SK-N-SH treated with all-trans-retinoic acid at 6 μM for 48 hours (cell line): ENCODE data around the gene ITPR2.

ENCODE experiments used
- ATAC-seq: fragments of 200-7000 bp; cut with Tn5 transposase; 3 replicates; pipeline ENCODE4 v1.9.1; 2020; ENCODE audit warnings: mild to moderate bottlenecking, moderate library complexity
- ARNTL ChIP-seq: fragments of 450-650 bp; formaldehyde crosslinking; IDR thresholded peaks from 2 replicates; pipeline ENCODE4 v1.5.0; 2020; ENCODE audit warnings: low read depth, mild to moderate bottlenecking, moderate library complexity, borderline replicate concordance
- BACH2 ChIP-seq: fragments of 250-450 bp; sonication (Bioruptor Pico); IDR thresholded peaks from 2 replicates; pipeline ENCODE4 v1.9.0; 2021; ENCODE audit warnings: mild to moderate bottlenecking, borderline replicate concordance
- CSDC2 ChIP-seq: fragments of 250-450 bp; sonication (Bioruptor Pico); IDR thresholded peaks from 2 replicates; pipeline ENCODE4 v1.5.0; 2020; ENCODE audit warnings: mild to moderate bottlenecking, moderate library complexity
- GLIS3 ChIP-seq: fragments of 250-450 bp; sonication (Bioruptor Pico); IDR thresholded peaks from 2 replicates; pipeline ENCODE4 v1.5.0; 2020; ENCODE audit warnings: mild to moderate bottlenecking, moderate library complexity
- ISL1 ChIP-seq: fragments of 250-450 bp; sonication (Bioruptor Pico); IDR thresholded peaks from 2 replicates; pipeline ENCODE4 v2.1.2; 2022; ENCODE audit warnings: mild to moderate bottlenecking, moderate library complexity
- OSR1 ChIP-seq: fragments of 250-450 bp; sonication (Bioruptor Pico); IDR thresholded peaks from 2 replicates; pipeline ENCODE4 v1.8.0; 2022; ENCODE audit warnings: moderate library complexity, mild to moderate bottlenecking, inconsistent platforms
- PPARA ChIP-seq: fragments of 250-450 bp; sonication (Bioruptor Pico); IDR thresholded peaks from 2 replicates; pipeline ENCODE4 v1.5.0; 2020; ENCODE audit warnings: mild to moderate bottlenecking, borderline replicate concordance
- RARB ChIP-seq: fragments of 250-450 bp; sonication (Bioruptor Pico); IDR thresholded peaks from 2 replicates; pipeline ENCODE4 v1.8.0; 2021; ENCODE audit warnings: mild to moderate bottlenecking, moderate library complexity
- SNAI2 ChIP-seq: fragments of 250-450 bp; sonication (Bioruptor Pico); IDR thresholded peaks from 2 replicates; pipeline ENCODE4 v1.5.0; 2020; ENCODE audit warnings: mild to moderate bottlenecking, moderate library complexity
- TCF4 ChIP-seq: fragments of 250-450 bp; sonication (Bioruptor Pico); IDR thresholded peaks from 2 replicates; pipeline ENCODE4 v1.8.0; 2021; ENCODE audit warnings: mild to moderate bottlenecking, moderate library complexity, borderline replicate concordance
- TOX ChIP-seq: fragments of 250-450 bp; sonication (Bioruptor Pico); IDR thresholded peaks from 2 replicates; pipeline ENCODE4 v1.8.0; 2021; ENCODE audit warnings: mild to moderate bottlenecking, moderate library complexity, borderline replicate concordance
- ZC3H10 ChIP-seq: fragments of 250-450 bp; sonication (Bioruptor Pico); IDR thresholded peaks from 2 replicates; pipeline ENCODE4 v1.5.1; 2021; ENCODE audit warnings: mild to moderate bottlenecking, moderate library complexity
- ZFP3 ChIP-seq: fragments of 250-450 bp; sonication (Bioruptor Pico); IDR thresholded peaks from 2 replicates; pipeline ENCODE4 v1.5.0; 2020; ENCODE audit warnings: mild to moderate bottlenecking, moderate library complexity
- ZNF565 ChIP-seq: fragments of 450-650 bp; formaldehyde crosslinking; conservative IDR thresholded peaks from 2 replicates; pipeline ENCODE4 v1.5.0; 2020; ENCODE audit warnings: low read depth, mild to moderate bottlenecking, moderate library complexity
- ZNF70 ChIP-seq: fragments of 450-650 bp; formaldehyde crosslinking; IDR thresholded peaks from 2 replicates; pipeline ENCODE4 v1.5.0; 2020; ENCODE audit warnings: mild to moderate bottlenecking, moderate library complexity
- ZNF8 ChIP-seq: fragments of 450-650 bp; formaldehyde crosslinking; IDR thresholded peaks from 2 replicates; pipeline ENCODE4 v1.5.0; 2020; ENCODE audit warnings: mild to moderate bottlenecking, moderate library complexity
- TF ChIP-seq, protein P1 (sequence below): fragments of 250-450 bp; sonication (Bioruptor Pico); IDR thresholded peaks from 2 replicates; pipeline ENCODE4 v1.5.1; 2020; ENCODE audit warnings: low read depth, mild to moderate bottlenecking, moderate library complexity
- TF ChIP-seq, protein P2 (sequence below): fragments of 250-450 bp; sonication (Bioruptor Pico); IDR thresholded peaks from 2 replicates; pipeline ENCODE4 v1.8.0; 2021; ENCODE audit warnings: low read depth, mild to moderate bottlenecking, moderate library complexity, borderline replicate concordance
- TF ChIP-seq, protein P3 (sequence below): fragments of 250-450 bp; sonication (Bioruptor Pico); IDR thresholded peaks from 2 replicates; pipeline ENCODE4 v1.5.1; 2021; ENCODE audit warnings: mild to moderate bottlenecking, moderate library complexity
- TF ChIP-seq, protein P4 (sequence below): fragments of 250-450 bp; sonication (Bioruptor Pico); IDR thresholded peaks from 2 replicates; pipeline ENCODE4 v1.5.0; 2020; ENCODE audit warnings: mild to moderate bottlenecking, moderate library complexity
- TF ChIP-seq, protein P5 (sequence below): fragments of 250-450 bp; sonication (Bioruptor Pico); IDR thresholded peaks from 2 replicates; pipeline ENCODE4 v1.8.0; 2020; ENCODE audit warnings: mild to moderate bottlenecking, moderate library complexity, borderline replicate concordance

The ITPR2 gene

DNA sequence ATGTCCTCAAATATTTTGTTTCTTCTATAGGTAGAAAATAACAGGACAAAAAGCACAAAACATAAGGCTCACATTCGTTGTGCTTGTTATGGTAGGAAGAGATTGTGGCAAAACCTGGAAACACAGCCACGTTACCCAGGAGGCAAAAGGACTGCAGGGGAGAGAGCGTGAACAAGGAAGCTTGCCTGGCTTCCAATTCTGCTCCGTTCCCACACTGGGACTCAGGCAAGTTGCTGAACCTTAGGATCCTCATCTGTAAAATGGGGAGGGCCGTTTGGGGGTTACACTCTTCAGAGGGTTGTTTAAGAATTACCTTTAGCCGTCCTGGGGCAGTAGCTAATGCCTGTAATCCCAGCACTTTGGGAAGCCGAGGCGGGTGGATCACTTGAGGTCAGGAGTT is 432.4 kb downstream of the ITPR2 start:
- TF ChIP-seq RARB (CRISPR knock-in tag) (no peak), ZC3H10 (CRISPR knock-in tag) (no peak), TOX (CRISPR knock-in tag) (no peak), CSDC2 (no peak), OSR1 (CRISPR knock-in tag) (no peak), TCF4 (no peak), PPARA (CRISPR knock-in tag) (no peak), BACH2 (CRISPR knock-in tag) (no peak), GLIS3 (CRISPR knock-in tag) (no peak), ARNTL (CRISPR knock-in tag) (no peak), ISL1 (no peak), ZNF565 (CRISPR knock-in tag) (no peak), ZNF8 (CRISPR knock-in tag) (no peak), ZFP3 (CRISPR knock-in tag) (no peak), ZNF70 (CRISPR knock-in tag) (no peak), SNAI2 (CRISPR knock-in tag) (no peak)
- TF ChIP-seq, protein P1, sequence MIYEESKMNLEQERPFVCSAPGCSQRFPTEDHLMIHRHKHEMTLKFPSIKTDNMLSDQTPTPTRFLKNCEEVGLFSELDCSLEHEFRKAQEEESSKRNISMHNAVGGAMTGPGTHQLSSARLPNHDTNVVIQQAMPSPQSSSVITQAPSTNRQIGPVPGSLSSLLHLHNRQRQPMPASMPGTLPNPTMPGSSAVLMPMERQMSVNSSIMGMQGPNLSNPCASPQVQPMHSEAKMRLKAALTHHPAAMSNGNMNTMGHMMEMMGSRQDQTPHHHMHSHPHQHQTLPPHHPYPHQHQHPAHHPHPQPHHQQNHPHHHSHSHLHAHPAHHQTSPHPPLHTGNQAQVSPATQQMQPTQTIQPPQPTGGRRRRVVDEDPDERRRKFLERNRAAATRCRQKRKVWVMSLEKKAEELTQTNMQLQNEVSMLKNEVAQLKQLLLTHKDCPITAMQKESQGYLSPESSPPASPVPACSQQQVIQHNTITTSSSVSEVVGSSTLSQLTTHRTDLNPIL (CRISPR knock-in tag): no peak
- TF ChIP-seq, protein P2, sequence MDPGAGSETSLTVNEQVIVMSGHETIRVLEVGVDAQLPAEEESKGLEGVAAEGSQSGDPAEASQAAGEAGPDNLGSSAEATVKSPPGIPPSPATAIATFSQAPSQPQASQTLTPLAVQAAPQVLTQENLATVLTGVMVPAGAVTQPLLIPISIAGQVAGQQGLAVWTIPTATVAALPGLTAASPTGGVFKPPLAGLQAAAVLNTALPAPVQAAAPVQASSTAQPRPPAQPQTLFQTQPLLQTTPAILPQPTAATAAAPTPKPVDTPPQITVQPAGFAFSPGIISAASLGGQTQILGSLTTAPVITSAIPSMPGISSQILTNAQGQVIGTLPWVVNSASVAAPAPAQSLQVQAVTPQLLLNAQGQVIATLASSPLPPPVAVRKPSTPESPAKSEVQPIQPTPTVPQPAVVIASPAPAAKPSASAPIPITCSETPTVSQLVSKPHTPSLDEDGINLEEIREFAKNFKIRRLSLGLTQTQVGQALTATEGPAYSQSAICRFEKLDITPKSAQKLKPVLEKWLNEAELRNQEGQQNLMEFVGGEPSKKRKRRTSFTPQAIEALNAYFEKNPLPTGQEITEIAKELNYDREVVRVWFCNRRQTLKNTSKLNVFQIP (CRISPR knock-in tag): no peak
- TF ChIP-seq, protein P3, sequence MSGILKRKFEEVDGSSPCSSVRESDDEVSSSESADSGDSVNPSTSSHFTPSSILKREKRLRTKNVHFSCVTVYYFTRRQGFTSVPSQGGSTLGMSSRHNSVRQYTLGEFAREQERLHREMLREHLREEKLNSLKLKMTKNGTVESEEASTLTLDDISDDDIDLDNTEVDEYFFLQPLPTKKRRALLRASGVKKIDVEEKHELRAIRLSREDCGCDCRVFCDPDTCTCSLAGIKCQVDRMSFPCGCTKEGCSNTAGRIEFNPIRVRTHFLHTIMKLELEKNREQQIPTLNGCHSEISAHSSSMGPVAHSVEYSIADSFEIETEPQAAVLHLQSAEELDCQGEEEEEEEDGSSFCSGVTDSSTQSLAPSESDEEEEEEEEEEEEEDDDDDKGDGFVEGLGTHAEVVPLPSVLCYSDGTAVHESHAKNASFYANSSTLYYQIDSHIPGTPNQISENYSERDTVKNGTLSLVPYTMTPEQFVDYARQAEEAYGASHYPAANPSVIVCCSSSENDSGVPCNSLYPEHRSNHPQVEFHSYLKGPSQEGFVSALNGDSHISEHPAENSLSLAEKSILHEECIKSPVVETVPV: no peak
- TF ChIP-seq, protein P4, sequence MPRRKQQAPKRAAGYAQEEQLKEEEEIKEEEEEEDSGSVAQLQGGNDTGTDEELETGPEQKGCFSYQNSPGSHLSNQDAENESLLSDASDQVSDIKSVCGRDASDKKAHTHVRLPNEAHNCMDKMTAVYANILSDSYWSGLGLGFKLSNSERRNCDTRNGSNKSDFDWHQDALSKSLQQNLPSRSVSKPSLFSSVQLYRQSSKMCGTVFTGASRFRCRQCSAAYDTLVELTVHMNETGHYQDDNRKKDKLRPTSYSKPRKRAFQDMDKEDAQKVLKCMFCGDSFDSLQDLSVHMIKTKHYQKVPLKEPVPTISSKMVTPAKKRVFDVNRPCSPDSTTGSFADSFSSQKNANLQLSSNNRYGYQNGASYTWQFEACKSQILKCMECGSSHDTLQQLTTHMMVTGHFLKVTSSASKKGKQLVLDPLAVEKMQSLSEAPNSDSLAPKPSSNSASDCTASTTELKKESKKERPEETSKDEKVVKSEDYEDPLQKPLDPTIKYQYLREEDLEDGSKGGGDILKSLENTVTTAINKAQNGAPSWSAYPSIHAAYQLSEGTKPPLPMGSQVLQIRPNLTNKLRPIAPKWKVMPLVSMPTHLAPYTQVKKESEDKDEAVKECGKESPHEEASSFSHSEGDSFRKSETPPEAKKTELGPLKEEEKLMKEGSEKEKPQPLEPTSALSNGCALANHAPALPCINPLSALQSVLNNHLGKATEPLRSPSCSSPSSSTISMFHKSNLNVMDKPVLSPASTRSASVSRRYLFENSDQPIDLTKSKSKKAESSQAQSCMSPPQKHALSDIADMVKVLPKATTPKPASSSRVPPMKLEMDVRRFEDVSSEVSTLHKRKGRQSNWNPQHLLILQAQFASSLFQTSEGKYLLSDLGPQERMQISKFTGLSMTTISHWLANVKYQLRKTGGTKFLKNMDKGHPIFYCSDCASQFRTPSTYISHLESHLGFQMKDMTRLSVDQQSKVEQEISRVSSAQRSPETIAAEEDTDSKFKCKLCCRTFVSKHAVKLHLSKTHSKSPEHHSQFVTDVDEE (CRISPR knock-in tag): no peak
- ATAC-seq: no peak

DNA sequence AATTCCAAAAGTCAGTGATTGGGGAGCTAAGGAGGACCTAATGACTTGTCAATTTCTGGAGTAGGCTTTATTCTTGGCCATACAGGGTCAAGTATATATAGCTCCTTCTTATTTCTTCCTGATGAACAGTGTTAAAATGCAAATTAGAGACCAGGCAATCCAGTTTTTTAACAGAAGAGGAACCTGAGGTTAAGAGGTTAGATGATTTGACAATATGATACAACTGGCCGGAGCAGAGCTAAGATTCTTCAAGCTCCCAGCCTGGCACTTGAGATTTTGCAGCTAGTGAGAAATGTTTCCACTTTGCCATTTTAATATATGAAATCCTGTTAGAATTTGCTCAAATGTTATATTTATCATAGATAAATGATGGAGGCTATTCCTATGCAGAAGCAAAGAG is 433.6 kb downstream of the ITPR2 start:
- TF ChIP-seq ZNF565 (CRISPR knock-in tag): no peak
- TF ChIP-seq, protein P2 (CRISPR knock-in tag): no peak

DNA sequence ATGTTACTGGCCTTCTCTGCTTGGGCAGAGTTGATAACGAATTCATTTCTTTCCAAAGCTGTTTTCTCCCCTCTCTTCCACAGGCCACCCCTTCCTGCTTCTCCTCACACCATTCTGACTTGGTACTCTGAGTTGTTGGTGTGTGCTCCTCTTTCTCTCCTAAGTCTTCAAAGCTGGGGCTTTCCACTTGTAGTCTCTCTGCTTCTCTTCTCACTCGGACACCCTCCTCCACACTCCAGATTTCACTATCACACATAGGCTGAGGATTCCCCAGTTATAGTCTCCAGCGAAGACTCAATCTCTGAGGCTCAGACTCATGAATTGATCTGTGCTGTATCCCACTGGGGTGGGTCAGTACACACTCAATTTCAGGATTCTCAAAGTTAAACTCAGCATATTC is 436.6 kb downstream of the ITPR2 start:
- ATAC-seq: no peak
- TF ChIP-seq, protein P5, sequence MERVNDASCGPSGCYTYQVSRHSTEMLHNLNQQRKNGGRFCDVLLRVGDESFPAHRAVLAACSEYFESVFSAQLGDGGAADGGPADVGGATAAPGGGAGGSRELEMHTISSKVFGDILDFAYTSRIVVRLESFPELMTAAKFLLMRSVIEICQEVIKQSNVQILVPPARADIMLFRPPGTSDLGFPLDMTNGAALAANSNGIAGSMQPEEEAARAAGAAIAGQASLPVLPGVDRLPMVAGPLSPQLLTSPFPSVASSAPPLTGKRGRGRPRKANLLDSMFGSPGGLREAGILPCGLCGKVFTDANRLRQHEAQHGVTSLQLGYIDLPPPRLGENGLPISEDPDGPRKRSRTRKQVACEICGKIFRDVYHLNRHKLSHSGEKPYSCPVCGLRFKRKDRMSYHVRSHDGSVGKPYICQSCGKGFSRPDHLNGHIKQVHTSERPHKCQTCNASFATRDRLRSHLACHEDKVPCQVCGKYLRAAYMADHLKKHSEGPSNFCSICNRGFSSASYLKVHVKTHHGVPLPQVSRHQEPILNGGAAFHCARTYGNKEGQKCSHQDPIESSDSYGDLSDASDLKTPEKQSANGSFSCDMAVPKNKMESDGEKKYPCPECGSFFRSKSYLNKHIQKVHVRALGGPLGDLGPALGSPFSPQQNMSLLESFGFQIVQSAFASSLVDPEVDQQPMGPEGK (CRISPR knock-in tag): no peak
- TF ChIP-seq ZNF70 (CRISPR knock-in tag) (no peak), ZNF8 (CRISPR knock-in tag) (no peak), BACH2 (CRISPR knock-in tag) (no peak), CSDC2 (no peak), ZNF565 (CRISPR knock-in tag) (no peak), PPARA (CRISPR knock-in tag) (no peak), RARB (CRISPR knock-in tag) (no peak), ZC3H10 (CRISPR knock-in tag) (no peak), ISL1 (no peak)
- TF ChIP-seq, protein P2 (CRISPR knock-in tag): no peak
- TF ChIP-seq, protein P1 (CRISPR knock-in tag): no peak
- TF ChIP-seq, protein P3: no peak

More for the DNA sequence above, 433.6 kb downstream of the ITPR2 start:
- no peak for ATAC-seq
